DOHH2 (cell line): ENCODE data around the gene PATL2.
"Not testable (repeated sequence)": the region's sequence is repeated elsewhere in the genome, so short reads cannot be mapped to it uniquely, and the experiment has no call there.

Experiments
- H3F3A ChIP-seq: fragments of 200-600 bp; sonication (generic), shearing (Covaris generic); 2 replicates; pipeline ENCODE4 v1.6.0; 2016; ENCODE audit warnings: antibody characterized with exemption, mild to moderate bottlenecking; ENCODE audit not compliant: control insufficient read depth, insufficient read depth
- H3K27ac ChIP-seq: fragments of 200-600 bp; sonication (generic); 2 replicates; pipeline ENCODE4 v1.5.1; 2014; ENCODE audit warnings: low read depth, mild to moderate bottlenecking, low read length, moderate library complexity
- H3K27me3 ChIP-seq: fragments of 200-600 bp; sonication (generic); 2 replicates; pipeline ENCODE4 v1.6.1; 2014; ENCODE audit warnings: mild to moderate bottlenecking, low read length, mixed read lengths; ENCODE audit not compliant: control insufficient read depth
- H3K36me3 ChIP-seq: fragments of 200-600 bp; sonication (generic); 2 replicates; pipeline ENCODE4 v1.6.1; 2014; ENCODE audit warnings: mild to moderate bottlenecking, low read length, moderate library complexity, mixed read lengths; ENCODE audit not compliant: control insufficient read depth
- H3K4me1 ChIP-seq: fragments of 200-600 bp; sonication (generic); 2 replicates; pipeline ENCODE4 v1.6.1; 2014; ENCODE audit warnings: mild to moderate bottlenecking, low read length, mixed read lengths; ENCODE audit not compliant: control insufficient read depth
- H3K4me2 ChIP-seq: fragments of 200-600 bp; sonication (generic); 2 replicates; pipeline ENCODE4 v1.6.0; 2014; ENCODE audit warnings: mild to moderate bottlenecking, low read length, moderate library complexity
- H3K4me3 ChIP-seq: fragments of 200-600 bp; sonication (generic); 2 replicates; pipeline ENCODE4 v1.5.1; 2014; ENCODE audit warnings: mild to moderate bottlenecking, low read length, mixed read lengths
- H3K79me2 ChIP-seq: fragments of 200-600 bp; sonication (generic); 2 replicates; pipeline ENCODE4 v1.6.1; 2014; ENCODE audit warnings: mild to moderate bottlenecking, low read length, mixed read lengths; ENCODE audit not compliant: control insufficient read depth
- H3K9me2 ChIP-seq: fragments of 200-600 bp; sonication (generic); replicated peaks from 2 replicates; pipeline ENCODE4 v1.6.1; 2014; ENCODE audit warnings: mild to moderate bottlenecking, low read length, mixed read lengths; ENCODE audit not compliant: control insufficient read depth
- H3K9me3 ChIP-seq: fragments of 200-600 bp; sonication (generic); 2 replicates; pipeline ENCODE4 v1.6.1; 2014; ENCODE audit warnings: antibody characterized with exemption, low read length, mixed read lengths; ENCODE audit not compliant: control insufficient read depth, insufficient read depth
- H4K20me1 ChIP-seq: fragments of 200-600 bp; sonication (generic); 2 replicates; pipeline ENCODE4 v1.6.0; 2014; ENCODE audit warnings: low read depth, mild to moderate bottlenecking, antibody characterized with exemption, low read length, moderate library complexity; ENCODE audit not compliant: control insufficient read depth, insufficient read depth
- CTCF ChIP-seq: fragments of 200-600 bp; sonication (generic); IDR thresholded peaks from one replicate; pipeline ENCODE4 v1.5.1; 2014; ENCODE audit warnings: antibody characterized with exemption, mild to moderate bottlenecking, low read depth, low read length; ENCODE audit not compliant: poor library complexity, severe bottlenecking
- EZH2phosphoT487 ChIP-seq: fragments of 200-600 bp; sonication (generic); IDR thresholded peaks from 2 replicates; pipeline ENCODE4 v1.6.1; 2017; ENCODE audit warnings: borderline replicate concordance, mild to moderate bottlenecking, antibody characterized with exemption, low read length, moderate library complexity, mixed read lengths

The PATL2 gene

GRCh38 chr15:44636976-44637375 is 74.1 kb downstream of the PATL2 start:
- H3K36me3 ChIP-seq = peaks cover 51% of the 10 kb centered on the region

GRCh38 chr15:44633603-44634002 is 77.5 kb downstream of the PATL2 start:
- H3K79me2 ChIP-seq = no peaks in the 10 kb centered on the region
- no peaks in the 10 kb centered on the region for H4K20me1 ChIP-seq
- H3F3A ChIP-seq = no peaks in the 10 kb centered on the region
- H3K9me3 ChIP-seq = no peaks in the 10 kb centered on the region
- H3K4me1 ChIP-seq = 0 out of 2 replicates have a peak, but pooled peaks cover 3% of the 10 kb centered on the region
- H3K4me2 ChIP-seq = no peak overlapping the region
- no peaks in the 10 kb centered on the region for H3K9me2 ChIP-seq
- H3K4me3 ChIP-seq = no peak overlapping the region
- no peaks in the 10 kb centered on the region for H3K27me3 ChIP-seq
- peaks cover 62% of the 10 kb centered on the region for H3K36me3 ChIP-seq
- TF ChIP-seq CTCF = no peak
- no peak for TF ChIP-seq EZH2phosphoT487
- H3K27ac ChIP-seq = no peak overlapping the region

More at GRCh38 chr15:44636976-44637375, 74.1 kb downstream of the PATL2 start:
- Histone ChIP-seq H4K20me1 (no peaks in the 10 kb centered on the region), H3K9me3 (no peaks in the 10 kb centered on the region), H3K4me2 (no peak overlapping the region), H3K4me3 (no peak overlapping the region), H3K9me2 (no peaks in the 10 kb centered on the region), H3F3A (no peaks in the 10 kb centered on the region), H3K27me3 (no peaks in the 10 kb centered on the region), H3K79me2 (peaks cover 3% of the 10 kb centered on the region; the same call in 1 of the 2 replicates), H3K27ac (no peak overlapping the region), H3K4me1 (0 out of 2 replicates have a peak, but pooled peaks cover 3% of the 10 kb centered on the region)
- TF ChIP-seq CTCF (no peak), EZH2phosphoT487 (no peak)

- not testable (repeated sequence) for H4K20me1 ChIP-seq, H3K9me2 ChIP-seq, H3K79me2 ChIP-seq, H3K4me2 ChIP-seq, H3F3A ChIP-seq, H3K27me3 ChIP-seq, H3K27ac ChIP-seq, H3K4me3 ChIP-seq, H3K4me1 ChIP-seq, H3K9me3 ChIP-seq
- H3K36me3 ChIP-seq = peaks cover 82% of the 10 kb centered on the region
Measured at GRCh38 chr15:44625286-44625685, 85.8 kb downstream of the PATL2 start.

GRCh38 chr15:44623178-44623577 is 87.9 kb downstream of the PATL2 start:
- Histone ChIP-seq H4K20me1 (no peaks in the 10 kb centered on the region), H3K79me2 (no peaks in the 10 kb centered on the region), H3F3A (0 out of 2 replicates have a peak, but pooled peaks cover 3% of the 10 kb centered on the region), H3K9me2 (no peaks in the 10 kb centered on the region), H3K4me2 (no peak overlapping the region), H3K27ac (no peak overlapping the region), H3K4me3 (no peak overlapping the region), H3K9me3 (no peaks in the 10 kb centered on the region), H3K36me3 (peaks cover 61% of the 10 kb centered on the region), H3K27me3 (no peaks in the 10 kb centered on the region), H3K4me1 (no peaks in the 10 kb centered on the region)
- TF ChIP-seq CTCF (no peak), EZH2phosphoT487 (no peak)
